GM12873 (cell line): ENCODE results near the gene INPPL1.

ENCODE experiments used
- TF ChIP-seq, protein P1 (sequence below): IDR thresholded peaks from 2 replicates; pipeline ENCODE4 v1.5.1; 2012; ENCODE audit warnings: low read depth, mild to moderate bottlenecking, moderate library complexity, low read length, control low read depth; ENCODE audit not compliant: insufficient read depth; ENCODE audit errors: missing control alignments

The INPPL1 gene

DNA sequence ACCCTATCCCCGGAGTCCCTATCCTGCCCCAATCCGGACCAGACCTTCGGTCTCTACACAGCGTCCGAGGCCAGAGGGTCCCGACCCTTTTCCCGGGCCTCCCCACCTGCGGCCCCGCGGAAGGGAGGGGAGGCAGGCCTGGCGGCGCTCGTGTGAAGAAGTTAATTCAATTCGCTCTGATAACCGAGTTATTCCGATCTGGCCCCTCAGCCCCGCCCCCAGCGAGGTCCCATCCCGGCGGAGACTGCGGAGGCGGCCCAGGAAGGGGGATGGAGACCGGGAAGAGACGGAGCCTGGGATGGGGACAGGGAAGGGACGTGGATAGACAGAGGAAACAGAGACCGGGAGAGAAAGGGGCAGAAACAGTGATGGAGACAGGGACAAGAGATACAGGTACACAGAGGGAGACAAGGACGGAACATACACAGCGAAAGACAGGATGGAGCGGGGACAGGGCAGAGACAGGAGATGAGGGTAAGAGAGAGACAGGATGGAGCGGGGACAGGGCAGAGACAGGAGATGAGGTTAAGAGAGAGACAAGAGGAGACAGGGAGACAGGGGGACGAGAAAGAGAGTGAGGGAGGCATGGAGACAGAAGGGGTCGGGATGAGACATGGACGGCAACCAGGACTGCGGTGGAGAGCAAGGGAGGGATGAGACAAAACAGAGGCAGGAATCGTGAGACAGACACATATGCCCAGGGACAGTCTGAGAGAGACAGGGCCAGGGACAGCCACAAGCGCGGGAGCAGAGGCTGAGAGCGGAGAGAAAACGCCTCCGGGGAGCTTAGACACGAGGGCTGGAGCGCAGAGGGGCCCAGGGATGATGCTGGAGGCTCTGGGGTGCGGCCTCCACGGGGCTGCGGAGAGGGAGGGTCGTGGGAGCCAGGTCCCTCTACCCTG, 20.0 kb downstream of the INPPL1 start:
- TF ChIP-seq, protein P1, sequence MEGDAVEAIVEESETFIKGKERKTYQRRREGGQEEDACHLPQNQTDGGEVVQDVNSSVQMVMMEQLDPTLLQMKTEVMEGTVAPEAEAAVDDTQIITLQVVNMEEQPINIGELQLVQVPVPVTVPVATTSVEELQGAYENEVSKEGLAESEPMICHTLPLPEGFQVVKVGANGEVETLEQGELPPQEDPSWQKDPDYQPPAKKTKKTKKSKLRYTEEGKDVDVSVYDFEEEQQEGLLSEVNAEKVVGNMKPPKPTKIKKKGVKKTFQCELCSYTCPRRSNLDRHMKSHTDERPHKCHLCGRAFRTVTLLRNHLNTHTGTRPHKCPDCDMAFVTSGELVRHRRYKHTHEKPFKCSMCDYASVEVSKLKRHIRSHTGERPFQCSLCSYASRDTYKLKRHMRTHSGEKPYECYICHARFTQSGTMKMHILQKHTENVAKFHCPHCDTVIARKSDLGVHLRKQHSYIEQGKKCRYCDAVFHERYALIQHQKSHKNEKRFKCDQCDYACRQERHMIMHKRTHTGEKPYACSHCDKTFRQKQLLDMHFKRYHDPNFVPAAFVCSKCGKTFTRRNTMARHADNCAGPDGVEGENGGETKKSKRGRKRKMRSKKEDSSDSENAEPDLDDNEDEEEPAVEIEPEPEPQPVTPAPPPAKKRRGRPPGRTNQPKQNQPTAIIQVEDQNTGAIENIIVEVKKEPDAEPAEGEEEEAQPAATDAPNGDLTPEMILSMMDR, result no peak

DNA sequence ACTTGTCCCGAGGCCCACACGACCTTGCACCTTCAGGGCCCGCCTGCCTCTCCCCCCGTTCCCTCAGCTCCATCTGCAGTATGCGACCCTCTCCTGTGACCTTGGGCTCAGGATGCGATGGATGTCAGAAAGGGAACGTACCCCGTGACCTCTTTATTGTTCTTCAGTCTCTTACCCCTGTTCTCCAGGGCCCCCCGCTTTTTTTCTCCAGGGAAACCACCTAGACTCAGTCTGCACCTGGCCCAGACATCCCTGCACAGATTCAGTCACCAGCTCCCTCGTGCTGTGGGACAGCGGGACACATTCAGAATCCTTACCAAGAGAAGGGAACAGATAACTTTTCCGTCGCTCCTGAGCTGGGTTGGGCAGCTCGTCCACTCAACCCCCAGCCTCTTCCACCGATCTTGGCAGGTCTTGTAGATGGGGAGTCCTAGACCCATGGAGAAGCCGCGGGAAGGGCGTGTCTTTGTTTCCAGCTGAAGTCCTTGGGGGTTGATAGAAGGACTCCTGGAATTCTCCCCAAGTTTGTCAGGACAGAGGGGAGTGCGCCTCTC, 20.8 kb downstream of the INPPL1 start:
- TF ChIP-seq, protein P1, result no peak

DNA sequence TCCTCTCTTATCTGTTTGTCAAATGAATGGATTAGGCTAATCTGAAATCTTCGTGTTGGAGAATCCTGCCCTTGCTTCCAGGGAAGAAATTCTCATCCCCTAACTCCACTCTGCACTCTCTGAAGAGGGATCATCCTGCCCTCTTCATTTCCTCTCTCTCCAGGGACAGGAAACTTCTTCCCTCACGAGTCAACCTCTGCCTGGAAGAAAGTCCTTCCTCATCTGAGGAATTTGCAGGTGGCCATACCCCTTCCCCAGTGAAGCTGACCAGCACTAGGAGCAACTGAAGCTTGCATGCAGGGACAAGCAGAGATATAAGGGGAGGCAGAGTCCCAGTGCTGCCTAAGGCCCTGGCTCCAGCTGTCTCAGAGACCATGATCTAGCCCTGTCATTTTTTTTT, 23.0 kb downstream of the INPPL1 start:
- TF ChIP-seq, protein P1, result no peak

DNA sequence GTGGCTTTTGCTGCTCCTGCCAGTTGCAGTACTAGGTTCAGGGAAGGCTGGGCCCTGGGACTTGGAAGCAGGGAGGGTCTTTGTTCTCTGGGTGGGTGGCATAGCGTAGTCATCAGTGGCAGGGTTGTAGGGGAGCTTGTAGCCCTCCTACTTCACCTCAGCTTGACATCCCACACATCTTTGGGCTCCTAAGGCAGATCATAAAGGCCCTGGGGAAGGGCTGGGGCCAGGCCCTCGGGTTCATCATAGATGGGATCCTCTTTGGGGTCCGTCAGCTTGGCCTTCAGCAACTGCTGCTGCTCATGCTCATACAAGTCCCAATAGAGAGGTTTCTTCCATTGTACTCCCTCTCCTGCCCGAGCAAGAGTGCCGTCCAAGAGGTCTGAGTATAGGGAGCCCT, 25.4 kb downstream of the INPPL1 start:
- TF ChIP-seq, protein P1, result no peak

DNA sequence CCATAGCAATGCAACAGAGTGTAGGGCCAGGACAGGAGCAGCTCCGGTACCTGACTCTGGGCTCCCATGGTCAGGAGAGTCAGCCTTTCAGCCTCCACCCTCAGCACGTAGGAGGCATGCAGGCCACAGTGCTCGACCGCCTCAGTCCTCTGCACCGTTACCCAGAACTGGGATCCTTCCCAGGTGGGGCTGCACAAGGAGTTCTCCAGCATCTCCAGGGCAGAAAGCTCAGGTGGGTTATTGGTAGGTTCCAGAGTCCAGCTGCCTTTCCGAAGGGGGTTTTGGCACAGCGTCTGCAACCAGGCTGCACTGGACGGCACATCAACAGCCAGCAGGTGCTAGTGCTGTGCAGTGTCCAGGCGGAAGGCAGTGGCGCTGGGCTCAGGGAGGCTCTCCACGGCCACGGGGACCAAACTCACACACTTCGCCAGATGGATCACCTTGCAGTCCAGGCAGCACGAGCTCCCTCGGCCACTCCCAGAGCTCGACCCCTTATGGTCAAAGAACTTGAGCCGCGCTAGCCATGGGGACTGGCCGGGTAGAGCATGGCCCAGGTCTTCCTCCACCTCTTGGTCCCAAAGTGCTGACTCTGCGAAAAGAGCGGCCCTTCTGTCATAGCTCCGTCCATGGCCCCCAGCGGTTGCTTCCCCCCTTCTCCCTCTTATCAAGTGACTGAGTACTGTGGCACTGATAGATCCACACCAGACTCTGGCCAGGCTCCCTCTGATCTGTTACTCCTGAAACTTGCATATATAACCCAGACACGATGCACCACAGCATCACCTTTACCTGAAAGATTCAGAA, 26.3 kb downstream of the INPPL1 start:
- TF ChIP-seq, protein P1, result no peak

DNA sequence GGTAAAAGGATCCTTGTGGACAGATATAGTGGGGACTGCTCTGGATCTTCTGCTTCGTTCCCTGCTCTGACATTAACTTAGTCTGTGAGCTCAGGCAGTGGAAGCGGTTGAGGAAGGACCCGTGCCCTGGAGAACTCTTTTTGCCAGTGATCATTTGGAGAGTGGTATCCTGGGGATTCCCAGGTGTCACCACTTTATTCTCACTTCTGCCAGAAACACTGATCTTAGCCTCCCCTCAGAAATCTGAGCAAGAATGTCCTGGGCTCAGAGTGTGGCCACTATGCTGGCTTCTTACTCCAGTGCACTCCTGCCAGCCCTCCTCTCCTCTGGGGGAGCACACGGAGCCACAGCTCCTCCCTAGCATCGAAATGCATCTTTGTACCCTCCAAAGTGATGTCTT, 27.0 kb downstream of the INPPL1 start:
- TF ChIP-seq, protein P1, result no peak

DNA sequence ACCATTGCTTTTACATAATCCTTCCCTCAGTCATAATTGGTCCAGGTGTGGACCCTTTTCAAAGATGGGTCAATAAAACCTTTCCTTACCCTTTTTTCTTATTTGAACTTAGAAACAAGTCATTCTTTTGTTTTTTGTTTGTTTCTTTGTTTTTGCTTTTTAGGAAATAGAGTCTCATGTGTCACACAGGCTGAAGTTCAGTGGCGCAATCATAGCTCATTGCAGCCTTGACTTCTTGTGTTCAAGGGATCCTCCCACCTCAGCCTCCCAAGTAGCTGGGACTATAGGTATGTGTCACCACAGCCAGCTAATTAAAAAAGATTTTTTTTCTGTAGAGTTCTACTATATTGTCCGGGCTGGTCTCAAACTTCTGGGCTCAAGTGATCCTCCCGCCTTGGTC, 28.8 kb downstream of the INPPL1 start:
- TF ChIP-seq, protein P1, result no peak
